DMS 273 (cell line): Measurements from ENCODE around the gene COL11A2.
A peak's percentile ranks its signal among the peaks of the same experiment; 100 is the strongest.

Experiments
- DNase-seq: peaks from one replicate; lab custom pipeline; 2025; ENCODE audit not compliant: unreplicated experiment; lab: John Stamatoyannopoulos, UW

COL11A2 gene

DNA sequence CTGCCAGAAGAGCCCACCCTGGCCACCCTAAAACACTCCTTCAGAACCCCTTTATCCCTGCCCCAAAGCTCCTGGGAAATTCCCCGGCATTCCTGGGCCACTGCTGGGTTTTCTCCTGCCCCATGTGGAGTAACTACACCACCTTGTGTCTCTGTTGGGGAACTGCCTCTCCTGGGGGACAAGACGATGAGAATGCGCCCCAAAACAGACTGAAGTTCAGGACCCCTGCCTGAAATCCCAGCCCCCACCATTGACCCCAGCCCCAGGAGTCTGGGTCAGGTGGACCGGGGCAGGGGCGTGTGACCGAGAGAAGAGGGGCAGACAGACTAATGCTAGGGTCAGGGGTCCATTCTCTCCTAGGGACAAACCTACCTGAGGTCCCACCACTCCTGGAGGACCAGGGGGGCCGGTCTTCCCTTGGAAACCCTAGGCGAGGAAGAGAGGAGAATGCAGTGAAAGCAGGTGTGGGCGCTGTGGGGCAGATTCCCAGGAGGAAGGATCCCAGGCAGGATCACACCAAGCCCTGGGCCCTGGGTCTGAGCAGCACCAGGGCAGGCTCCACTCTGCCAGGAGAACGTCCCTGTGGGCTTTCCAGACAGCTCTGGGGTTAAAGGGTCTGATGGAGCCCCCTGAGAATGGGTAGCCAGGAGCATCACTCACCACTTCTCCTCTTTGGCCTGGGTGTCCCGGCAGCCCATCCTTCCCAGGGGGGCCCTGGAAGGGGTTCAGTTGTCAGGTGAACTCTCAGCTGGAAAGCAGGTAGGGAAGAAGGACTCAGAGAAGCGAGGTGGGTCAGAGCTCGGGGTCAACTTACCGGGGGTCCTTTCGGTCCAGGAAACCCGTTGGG lies 19.4 kb downstream of the COL11A2 start:
- peak; percentile 67 for DNase-seq

DNA sequence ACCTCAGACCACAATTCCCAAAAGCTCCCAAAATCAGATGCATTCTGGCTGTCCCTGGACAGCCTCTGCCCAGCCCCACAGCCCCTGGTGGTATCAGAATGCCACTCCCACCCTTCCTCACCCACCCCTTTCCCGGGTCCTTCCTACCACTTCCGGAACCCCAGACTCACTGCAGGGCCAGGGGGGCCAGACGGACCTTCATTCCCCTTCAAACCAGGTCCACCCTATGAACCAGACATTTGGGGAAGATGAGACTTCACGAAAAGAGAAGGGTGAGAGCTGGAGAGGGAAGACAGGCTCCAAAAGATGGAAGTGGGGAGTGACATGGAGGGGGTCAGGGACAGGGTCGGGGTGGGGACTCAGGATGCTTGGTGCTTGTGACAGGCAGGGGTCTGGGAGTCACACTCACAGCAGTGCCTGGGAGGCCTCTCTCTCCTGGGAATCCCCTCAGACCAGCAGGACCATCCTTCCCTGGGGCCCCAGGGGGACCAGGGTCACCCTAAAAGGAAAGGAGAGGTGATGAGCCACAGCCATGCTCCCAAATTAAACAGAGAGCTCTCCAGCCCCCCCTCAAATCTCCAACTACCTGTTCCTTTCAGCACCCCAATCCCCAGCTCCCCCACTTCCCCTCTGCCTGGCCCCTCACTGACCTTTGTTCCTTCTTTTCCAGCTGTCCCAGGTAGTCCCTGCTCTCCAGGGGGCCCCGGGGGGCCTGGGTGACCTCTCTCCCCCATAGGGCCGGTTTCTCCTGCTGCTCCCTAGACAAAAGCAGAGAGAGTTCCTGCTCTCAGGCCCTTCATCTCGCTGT lies 20.2 kb downstream of the COL11A2 start:
- no peak for DNase-seq

DNA sequence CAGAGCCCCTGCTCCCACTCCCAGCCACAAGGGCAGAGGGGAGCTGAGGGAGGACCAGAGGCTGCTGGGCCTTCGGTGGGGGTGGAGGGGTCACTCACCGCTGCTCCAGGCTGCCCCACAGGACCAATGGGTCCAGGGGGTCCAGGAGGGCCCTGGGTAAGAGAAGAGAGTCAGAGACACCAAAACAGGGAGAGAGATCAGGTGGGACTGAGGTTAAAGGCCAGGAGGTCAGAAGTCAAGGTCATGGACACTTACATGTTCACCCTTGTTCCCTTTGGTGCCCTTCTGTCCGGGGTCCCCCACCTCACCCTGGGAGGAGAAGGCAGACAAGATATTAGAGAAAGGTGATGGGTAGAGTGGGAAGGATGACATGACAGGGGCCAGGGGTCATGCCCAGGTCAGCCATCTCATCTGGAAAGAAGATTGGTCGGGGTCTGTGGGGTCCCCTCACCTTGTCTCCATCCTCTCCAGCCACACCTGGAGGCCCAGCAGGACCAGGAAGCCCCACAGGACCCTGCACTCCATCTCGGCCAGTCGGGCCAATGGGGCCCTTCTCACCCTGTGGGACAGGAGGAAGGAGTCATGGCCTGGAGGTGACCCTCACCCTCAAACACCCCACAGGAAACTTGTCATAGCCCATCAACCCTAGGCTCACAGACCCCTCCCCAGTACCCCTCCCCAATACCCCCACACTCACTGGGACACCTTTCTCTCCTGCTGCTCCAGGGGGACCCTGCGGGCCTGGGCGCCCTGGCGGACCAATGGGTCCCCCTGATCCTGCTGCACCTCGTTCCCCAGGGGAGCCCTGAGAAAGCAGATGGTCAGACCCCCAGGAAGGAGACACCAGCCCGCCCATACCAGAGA lies 21.0 kb downstream of the COL11A2 start:
- no peak for DNase-seq

DNA sequence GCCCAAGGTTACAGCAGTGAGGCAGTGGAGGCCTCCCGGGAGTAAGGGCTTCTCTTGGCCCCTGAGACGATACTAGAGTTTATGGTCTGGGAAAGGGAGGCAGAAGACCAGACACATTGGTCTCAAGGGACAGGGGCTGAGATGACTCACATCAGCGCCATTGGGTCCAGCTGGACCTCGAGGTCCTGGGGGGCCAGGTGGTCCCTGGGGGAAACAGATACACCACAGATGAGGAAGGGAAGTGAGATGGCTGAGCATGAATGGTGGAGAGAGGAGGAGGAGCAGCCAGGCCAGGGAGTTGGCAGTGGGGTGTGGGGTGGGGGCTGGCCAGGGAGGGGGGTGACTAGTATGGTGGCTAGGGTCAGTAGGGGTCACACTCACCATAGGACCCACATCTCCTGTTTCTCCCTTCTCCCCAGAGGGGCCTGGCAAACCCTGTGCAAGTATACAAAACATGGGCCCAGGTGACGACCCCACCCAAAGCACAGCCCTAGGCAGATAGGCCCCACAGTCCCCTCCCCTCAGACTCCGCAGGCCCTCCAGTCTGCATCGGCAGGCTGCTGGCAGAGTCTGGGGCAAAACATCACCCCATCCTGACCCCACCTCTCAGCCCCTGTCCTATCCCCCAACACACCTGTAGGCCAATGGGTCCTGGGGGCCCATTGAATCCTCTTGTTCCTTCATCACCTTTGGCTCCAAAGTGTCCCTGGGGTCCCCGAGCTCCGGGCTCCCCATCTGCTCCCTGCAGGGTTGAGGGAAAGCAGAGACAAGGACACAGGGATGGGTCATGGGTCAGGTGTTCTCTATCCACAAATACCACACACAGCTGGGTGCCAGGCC lies 21.9 kb downstream of the COL11A2 start:
- no peak for DNase-seq

DNA sequence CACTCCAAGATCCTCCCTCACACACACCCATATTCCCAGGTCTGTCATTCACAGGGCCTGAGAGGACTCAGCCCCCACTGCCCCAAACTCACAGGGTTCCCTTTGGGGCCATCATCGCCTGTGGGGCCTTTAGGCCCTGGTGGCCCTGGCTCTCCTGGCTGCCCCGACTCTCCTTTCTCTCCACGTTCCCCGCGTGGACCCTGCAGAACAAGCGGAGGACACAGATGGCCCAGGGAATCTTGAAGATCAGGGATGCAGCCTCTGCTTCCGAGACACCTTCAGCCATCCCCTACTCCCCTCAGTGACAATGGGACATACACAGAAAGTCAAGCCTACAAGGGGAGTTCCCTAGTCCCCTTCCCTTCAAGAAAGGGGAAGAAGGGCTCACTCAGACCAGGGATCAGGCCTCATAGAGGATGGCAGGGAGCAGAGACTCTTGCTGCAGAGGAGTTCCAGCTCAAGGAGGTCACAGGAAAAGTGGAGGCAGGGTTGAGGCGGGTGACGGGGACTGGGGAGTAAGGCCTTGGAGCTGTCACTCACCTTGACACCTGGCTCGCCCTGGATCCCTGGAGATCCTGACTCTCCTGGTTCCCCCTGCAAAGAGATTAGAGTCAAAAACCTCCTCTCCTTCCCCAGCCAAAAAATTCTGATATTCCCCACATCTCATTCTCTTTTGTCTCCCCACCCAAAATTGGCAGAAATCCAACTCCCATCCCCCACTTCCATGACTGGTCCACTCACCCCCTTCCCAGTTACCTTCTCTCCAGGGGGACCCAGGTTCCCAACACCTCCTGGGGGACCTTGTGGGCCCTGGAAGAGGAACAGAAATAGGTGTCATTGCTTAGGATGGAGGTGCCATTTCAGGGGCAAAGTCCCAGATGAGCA lies 22.7 kb downstream of the COL11A2 start:
- DNase-seq = no peak

DNA sequence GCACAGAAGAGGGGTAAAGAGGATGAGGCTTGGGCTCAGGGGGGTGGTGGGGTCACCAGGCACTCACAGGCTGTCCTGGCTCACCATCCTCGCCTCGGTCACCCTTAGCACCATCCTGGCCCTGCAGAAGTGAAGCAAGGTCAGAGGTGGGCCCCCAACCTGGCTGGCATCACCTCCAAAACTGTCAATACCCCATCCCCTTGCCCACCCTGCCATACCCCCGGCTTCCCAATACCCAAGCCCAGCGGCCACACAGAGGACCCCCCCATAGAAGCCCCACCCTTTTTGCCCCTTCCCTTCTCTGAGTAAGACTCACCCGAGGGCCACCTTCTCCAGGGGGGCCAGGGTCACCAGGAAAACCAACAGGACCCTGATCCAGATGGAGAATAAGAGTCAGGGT lies 23.6 kb downstream of the COL11A2 start:
- DNase-seq = no peak

DNA sequence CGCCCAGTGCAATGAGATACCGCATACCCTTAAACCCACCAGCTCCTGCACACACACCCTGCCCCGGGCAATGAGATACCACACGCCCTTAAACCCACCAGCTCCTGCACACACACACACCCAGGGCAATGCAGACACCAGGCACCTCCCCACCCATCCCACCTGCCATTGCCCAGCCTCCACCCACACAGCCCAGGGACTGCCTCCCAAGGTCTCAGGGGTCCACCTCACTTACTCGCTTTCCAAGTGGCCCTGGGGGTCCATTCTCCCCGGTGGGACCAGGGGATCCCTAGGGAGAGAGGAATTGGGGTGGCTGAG lies 24.0 kb downstream of the COL11A2 start:
- no peak for DNase-seq

DNA sequence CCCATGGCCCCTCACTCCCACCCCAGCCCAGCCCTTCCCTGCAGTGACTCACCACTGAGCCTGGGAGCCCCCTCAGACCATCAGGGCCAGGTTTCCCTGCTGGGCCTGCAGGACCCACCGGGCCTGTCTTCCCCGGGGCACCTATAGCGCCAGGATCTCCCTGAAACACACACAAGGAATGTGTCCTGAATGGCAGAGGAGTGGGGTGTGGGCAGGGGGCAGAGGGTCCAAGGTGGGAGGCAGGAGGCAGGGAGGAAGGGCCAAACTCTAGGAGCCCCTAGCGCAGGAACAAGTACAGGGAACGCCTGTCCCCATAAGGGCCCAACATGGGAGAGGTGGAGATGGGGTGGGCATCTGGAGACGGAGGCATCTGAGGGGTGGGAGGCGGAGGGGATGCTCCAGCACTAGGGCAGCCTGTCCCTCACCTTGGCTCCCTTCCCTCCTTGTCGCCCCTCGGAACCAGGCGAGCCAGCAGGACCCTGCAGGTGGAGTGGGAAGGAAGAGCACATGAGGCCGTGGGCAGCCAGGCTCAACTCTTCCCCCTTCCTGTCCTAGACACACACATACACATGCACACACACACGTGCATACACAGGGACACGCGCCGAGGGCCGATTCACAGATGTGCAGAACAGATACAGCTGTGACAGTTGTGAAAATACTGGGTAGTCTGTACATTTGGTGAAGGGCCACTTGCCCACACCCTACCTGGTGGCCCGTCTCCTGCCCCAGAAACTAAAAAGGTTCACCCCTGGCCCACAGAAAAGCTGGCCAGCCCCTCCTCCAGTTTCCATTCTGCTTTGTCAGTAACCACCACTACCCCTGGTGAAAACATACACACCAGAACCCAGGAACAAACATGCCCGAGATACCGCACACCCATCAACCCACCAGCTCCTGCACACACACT lies 24.6 kb downstream of the COL11A2 start:
- DNase-seq = no peak

DNA sequence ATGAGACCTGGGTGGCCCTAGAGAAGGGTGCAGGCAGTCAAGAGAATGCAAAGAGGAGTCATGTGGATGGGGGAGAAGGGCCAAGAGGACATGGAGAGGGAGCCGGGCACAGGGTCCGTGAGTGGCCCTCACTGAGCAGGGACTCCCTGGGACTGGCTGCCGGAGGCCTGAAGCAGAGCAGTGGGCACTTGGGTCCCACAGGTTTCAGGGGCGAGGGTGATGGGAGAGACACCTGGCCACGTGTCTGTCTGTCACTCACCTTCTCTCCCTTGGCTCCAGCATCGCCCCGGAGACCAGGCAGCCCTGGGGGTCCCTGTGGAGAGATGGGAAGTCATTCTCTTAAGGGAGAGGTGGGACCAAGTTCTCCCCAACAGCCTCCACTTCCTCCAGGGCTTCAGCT lies 25.5 kb downstream of the COL11A2 start:
- no peak for DNase-seq

DNA sequence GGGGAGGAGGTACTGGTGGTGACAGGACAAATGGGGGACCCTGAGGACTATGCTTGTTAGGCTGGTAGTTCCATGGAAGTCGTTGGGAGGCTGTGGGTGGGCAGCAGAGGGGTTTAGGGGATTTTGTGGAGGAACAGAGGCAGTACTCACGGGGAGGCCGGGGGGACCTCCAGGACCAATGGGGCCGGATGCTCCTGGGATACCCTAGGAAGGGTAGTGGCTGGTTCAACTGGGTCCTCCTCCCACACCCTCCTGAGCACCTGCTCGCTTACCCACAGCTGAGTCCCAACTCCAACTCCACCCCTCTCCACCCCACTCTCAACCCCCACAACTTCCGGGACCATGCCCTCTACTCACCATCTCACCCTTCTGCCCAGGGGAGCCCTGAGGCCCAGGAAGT lies 25.9 kb downstream of the COL11A2 start:
- no peak for DNase-seq

DNA sequence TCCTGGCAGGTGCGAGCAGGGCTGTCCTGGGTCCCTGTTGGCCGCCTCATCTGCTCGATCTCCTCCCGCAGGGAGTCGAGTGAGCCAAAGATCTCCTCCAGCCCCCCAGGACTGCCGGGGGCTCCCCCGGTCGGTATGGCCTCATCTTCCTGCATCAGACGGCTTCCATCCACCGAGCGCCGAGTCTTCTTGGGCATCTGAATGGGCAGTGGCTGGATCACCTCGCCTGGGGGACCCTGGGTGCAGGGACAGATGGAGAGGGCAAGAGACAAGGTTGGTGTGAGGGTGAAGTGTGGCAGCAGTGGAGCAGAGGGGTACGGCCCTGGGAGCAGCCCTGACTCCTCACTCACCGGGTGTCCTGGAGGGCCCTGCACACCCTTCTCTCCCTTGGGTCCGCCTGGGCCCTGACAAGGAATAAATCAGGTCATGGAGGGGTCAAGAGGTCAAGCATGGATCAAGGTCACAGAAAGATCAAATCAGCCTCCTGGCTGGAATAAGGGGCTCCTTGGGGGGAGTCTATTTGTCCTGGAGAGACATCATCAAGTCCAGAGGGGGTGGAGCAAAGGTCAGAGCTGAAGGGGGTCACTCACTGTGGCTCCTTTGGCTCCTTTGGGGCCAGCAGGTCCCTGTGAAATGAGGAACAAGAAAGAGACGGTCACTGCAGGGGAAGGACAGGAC lies 26.5 kb downstream of the COL11A2 start:
- no peak for DNase-seq

DNA sequence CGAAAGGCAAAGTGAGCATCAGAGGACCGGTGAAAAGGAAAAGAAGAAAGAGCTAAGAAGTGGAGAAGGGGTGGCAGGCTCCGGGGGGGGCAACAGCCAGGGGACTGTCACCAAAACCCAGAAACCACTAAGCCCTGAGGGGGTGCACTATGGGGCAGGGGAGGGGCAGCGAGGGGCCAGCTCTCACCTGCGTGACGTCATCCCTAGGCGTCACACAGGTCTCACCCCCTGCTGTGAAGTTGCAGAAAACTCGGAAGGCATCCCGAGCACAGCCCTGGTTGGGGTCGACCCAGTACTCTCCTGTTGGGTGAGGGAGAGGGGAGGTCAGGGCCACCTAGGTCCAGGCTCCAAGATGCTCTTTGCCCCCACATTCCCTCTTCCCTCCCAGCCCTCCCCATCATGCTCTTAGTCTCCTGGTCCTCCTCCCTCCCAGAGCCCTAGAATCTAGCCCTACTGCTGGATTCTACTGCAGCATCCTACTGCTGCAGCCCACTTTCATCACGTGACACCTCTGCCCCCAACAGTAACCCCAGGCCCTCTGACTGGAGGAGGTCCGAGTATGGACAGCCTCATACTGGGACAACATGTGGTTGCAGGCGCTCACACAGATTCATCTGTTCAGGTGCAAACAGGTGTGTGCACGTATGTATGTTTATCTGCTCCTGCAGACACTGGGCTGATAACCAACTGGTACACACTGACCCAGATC lies 27.4 kb downstream of the COL11A2 start:
- DNase-seq = no peak

DNA sequence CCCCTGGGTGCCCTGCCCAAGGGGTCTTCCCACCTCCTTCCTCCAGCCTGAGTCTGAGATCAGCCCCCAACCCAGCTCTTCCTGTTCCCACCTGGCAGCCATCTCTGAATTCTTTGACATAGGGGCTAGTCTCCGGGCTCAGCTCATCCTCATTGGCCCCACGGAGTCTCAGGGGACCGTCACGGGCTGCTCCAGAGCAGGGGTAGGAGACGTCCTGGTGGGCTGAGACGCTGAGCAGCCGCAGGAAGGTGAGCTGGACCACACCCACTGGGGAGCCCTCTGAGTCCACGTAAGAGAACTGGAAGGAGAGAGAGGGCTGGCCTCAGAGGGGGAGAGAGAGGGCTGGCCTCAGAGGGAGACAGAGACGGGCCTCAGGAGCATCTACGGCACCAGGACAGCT lies 28.1 kb downstream of the COL11A2 start:
- DNase-seq = no peak

DNA sequence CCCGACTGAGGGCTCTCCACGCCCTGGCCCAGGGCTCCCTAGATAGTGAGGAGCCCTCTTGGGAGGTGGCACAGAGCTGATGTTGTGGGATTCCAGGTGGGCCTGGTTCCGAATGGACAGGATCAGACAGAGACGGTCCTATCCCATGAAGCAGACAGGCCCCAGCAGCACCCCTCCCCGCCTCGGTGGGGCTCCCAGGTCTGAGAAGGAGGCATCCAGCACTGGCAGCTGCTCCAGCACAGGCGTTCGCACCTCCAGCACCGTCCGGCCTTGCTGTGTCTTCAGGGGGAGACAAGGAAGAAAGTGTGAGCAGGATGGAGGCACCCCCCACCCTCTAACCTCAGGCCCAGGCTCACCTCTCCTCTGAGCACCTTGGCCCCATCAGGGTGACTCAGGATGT lies 28.7 kb downstream of the COL11A2 start:
- no peak for DNase-seq

DNA sequence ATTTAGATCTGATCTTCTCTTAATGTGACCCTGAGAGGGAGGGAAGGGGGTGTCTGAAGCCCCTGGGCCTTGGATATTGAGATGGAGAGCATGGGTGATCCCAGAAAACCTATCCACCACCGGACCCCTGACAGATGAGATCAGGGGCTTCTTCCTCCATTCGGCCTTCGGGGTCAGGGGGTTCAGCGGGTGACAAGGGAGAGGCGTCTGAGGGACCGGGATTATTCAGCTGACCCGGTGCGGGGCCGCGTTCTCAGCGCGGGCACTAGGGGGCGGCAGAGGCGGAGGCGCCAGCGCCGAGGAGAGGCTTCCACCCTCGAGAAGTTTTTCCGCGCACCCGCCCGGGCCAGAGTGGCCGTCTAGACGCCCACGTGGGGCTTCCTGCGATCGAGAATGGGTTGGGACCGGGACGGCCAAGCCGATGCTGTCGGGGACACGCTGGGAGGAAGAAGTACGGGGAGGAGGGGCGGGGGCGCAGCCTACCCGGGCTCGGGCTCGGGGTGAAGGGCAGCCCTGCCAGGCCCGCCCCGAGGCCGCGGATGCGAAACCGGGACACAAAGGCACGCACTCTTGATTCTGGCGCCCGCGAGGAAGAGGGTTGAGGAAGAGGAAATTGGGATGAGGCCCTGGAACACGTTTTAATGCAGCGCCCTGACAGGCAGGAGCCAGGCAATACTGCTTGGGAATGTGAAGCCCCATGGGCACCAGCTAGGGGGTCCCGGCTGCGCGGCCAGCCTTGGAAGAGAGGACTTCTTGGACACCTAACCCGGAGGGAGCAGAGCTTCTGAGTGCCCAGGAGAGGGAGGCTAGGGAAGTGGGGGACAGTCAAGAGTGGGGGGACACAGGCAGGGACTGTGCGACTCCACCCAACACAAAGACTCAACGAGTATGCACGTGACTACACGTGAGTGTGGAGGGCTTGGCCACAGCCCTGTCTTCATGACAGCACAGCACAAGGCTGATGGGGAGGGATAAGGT lies 30.6 kb downstream of the COL11A2 start:
- DNase-seq = peak; percentile 85

DNA sequence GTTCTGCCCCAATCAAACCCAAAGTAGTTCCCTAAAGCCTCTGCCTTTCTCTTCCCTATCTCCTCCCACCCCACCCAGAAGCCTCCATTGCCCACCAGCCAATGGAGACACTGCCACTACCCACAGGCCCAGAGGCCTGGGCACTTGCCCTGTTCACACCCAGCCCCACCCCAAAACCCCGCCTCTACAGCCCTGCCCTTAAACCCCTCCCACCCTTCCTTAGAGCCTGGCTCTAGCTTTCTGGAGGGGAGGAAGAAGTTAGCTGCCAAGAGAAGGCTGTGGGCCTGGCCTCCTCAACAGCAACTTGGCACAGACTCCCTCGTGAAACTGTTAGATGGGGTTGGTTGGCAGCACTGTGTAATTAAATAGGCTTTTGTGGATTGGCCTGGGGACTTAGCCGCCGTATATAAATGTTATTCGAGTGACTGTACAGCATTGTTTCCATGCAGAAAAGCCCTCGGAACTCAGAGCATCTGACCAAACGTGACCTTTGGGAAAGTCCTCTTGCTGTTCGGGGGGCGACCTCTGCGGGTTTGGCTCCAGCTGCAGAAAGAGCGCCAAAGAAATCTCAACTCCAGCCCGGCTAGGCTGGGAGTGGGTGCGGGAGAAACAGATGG lies 31.4 kb downstream of the COL11A2 start:
- DNase-seq = peak; percentile 60
